Cerebellar cortex (tissue), 1 donor: Measurements from ENCODE around the gene AKT2.
"Not testable (repeated sequence)": the region's sequence is repeated elsewhere in the genome, so short reads cannot be mapped to it uniquely, and the experiment has no call there.

Experiments
- DNase-seq: peaks from one replicate; pipeline ENCODE4 v3.0.0-alpha.2; 2015; ENCODE audit warnings: low spot score

The AKT2 gene

DNA sequence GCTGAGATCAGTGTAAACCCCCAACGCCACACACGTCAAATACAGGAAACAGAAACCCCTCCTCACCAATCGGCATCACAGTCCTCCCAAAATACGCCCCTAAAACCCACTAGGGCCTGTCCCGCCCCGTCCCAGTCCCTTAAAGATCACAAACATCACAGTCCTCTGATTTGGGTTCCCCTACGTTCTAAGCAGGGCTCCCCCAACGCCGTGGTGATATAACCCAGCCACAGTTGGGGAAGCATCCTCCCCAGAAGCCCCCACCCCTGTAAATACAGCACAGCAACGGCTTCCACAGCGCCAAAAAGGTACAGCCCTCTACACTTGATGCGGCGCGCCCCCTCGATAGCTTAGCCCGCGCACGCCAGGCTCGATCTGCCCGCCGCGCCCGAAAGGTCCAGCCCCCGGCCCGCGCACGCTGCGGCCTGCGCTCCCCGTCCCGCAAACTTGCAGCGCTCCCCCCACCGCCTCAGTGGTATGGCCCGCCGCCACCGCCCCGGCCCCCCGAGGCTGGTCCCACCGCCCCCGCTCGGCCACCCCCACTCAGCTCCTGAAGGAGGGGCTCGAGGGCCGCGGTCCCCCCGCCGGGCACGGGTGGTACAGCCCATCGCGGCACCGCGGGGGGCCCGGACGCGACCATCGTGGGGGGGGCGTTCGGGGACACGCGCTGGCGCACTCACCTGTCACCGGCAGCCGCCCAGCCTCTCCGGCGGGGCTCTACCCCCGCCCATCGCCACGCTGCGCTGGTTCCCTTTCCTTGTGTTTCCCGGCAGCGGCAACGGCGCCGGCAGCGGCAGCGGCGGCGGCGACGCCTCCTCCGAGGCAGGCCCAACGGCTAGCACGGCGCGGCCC lies at the start of gene AKT2:
Gene AKT2, minus strand, starts transcription at position 845 of the 852 bp plus-strand sequence. CDS start 20,078 bp downstream, outside the sequence.
- DNase-seq = no peak

DNA sequence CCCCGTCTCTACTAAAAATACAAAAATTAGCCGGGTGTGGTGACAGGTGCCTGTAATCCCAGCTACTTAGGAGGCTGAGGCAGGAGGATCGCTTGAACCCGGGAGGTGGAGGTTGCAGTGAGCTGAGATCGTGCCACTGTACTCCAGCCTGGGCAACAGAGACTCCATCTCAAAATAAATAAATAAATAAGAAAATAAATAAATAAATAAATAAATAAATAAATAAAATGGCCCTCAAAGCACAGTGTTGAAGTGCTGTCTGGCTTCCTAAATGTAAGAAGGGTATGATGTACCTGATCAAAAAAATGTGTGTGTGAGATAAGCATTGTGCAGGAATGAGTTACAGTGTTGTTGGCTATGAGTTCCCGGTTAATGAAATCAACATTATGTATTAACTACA lies 47.9 kb upstream of the AKT2 start:
- DNase-seq = not testable (repeated sequence)

DNA sequence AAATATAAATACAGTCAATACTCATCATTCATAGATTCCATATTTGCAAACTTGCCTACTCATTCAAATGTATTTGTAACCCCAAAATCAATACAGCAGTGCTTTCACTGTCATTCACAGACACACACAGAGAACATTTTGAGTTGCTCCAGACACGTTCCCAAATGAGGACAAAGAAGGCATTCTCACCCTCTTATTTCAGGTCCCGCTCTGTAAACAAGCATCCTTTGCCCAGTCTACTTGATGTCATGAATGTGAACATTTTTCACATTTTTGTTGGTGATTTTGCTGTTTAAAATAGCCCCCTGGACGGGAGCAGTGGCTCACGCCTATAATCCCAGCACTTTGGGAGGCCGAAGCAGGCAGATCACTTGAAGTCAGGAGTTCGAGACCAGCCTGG lies 47.5 kb upstream of the AKT2 start:
- DNase-seq = no peak

DNA sequence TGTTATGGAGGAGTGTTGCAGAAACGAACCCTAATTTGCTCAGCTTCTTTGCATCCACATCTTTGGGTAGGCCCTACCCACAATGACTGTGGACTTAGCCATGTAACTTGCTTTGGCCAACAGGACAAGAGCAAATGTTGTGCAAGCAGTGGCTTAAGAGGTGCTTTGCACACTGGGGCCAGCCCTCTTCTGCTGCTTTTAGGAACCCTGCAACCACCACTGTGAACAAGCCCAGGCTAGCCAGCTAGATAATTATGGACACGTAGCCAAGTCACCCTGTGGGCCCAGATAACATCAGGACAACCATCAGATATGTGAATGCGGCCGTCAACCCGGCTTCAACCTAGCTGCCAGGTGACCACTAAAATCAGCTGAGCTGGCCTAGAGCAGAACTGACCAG lies 45.9 kb upstream of the AKT2 start:
- no peak for DNase-seq

DNA sequence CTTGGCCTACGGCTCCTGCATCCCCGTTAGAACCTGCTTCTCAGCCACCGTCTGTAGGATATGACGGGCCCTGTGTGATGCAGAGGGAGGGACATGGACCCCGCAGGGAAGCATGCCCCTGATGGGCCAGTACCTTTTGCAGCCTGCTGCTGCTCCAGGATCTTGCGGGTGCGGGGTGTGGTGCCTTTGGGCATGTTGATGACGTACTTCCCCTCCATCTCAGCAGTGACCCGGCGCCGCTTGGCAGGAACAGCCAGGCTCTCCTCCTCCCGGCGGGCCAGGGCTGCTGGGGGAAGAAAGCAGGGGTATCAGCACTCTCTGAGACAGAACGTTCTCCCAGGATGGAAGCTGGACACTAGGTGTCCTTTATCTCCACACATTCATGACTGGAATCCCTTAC lies 41.1 kb upstream of the AKT2 start:
- no peak for DNase-seq

DNA sequence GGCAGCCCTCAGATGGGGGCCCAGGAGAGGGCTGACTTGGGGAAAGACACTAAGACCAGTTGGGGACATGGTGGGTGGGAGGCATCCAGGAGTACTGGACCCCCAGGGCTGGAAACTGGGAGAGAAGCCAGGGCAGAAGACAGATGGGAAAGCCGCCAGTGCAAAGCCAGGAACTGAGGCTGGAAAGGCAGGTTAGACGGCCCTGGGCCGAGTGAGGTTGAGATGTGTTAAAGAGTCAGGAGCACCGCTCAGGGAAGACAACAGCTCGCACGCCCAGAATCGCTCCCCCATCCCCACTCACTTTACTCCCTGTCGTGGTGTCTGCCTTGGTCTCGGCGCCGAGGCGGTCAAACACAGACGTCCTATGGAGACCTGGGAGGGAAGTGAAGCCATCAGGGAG lies 38.6 kb upstream of the AKT2 start:
- no peak for DNase-seq

DNA sequence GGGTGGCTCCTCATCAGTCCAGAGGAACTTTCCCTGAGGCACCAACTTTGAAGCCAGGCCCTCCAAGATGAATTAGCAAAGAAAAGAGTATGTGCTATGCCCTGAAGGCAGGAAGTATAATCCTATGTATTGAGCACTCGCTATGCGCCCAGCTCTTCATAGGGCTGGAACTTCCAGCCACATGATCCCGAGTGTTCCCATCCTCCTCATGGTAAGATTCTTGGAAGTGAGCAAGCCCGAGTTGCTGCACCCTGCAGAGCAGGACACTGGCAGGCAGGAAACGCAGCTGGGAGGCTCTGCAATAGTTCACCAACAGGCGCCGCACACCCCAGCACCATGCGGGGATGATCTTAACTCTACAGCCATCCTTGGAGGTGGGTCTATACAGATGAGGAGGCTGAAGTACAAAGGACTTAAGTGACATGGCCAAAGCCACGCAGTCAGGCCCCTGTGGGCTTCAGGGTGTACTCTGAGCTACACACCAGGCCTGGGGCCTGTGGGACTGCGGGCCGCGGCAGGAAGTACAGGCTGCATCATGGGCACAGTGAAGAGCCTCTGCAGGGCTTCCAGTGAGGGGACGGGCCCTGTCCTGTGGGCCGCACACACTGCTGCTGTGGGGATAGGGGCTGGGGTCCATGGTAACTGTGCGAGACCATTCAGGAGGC lies 37.9 kb upstream of the AKT2 start:
- DNase-seq = no peak

DNA sequence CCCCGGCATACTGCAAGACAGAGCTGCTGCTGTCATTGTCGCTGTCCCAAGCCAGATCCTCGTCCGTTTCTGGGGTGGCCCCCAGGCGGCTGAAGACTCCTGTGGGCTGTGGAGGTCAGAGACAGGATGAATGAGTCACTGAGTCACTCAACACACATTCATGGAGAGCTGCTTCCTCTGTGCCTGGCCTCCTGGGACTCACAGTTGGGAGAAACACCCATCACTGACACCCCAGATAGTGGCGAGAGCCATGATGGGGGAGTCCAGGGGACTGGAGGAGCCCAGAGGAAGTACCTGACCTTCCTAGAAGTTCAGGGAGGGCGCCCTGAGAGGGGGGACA lies 37.1 kb upstream of the AKT2 start:
- DNase-seq = no peak

DNA sequence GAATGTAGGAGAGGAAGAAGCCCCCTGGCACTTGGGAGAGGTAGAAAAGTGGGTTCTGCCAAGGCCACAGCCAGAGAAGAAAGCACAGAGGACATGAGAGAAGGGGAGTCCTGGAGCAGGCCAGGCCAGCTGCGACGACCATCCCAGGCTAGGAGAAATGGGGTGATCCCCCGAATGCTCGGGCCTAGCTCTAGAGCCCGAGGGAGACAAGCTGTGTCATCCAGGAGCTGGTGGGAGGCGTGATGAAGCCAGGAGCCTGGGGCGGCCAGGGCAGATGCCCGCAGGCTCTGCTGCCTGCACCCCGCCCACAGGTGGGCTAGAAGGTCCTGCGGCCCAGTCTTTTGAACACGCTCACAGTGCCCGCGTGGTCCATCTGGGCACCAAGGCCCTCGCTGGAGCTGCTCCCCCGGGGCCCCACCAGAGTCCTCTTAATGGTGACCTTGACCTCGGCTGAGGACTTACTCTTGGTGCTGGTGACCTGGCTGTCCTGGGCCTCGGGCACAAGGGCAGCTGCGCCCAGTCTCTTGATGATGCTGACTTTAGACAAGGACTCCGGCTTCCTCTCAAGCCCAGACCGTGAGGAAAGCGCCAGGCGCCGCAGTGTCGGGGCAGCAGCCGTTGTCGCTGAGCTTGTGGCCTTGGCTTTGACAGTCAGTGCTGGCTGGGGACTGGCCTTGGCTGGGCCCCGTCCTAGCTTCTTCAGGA lies 36.6 kb upstream of the AKT2 start:
- no peak for DNase-seq

DNA sequence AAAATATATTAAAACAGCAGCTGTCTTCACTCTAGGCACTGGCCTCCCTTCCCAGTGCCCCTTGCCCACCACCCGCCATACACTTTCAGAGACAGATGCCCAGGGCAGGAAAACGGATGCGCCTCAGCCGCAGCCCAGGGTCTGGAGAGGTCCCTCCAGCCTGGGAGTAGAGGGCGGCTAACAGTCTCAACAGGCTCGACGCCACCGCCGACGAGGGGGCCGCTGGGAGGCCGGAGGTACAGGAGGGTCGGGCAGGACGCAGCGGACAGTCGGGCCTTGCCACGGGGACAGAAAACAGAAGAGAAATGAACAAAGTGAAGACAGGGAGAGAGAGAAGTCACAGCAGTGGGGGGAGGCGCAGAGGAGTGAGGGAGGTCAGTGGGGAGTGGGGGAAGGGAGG lies 35.9 kb upstream of the AKT2 start:
- no peak for DNase-seq

DNA sequence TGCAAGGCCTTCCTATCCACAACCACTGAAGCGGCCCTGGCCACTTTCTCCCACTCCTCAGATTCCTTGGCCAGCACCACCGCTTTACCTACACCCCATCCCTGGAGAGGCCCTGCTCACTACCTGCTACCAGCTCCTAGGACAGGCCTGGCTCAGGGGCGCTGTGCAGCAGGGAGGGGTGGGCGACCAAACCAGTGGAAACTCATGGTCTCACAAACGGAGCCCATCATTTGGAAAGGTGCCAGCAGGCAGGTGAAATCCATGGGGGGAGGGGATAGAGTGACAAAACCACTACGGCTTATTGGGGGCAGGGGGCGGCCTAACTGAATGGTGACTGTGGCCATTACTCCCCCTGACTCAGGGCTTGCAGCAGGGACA lies 35.4 kb upstream of the AKT2 start:
- no peak for DNase-seq

DNA sequence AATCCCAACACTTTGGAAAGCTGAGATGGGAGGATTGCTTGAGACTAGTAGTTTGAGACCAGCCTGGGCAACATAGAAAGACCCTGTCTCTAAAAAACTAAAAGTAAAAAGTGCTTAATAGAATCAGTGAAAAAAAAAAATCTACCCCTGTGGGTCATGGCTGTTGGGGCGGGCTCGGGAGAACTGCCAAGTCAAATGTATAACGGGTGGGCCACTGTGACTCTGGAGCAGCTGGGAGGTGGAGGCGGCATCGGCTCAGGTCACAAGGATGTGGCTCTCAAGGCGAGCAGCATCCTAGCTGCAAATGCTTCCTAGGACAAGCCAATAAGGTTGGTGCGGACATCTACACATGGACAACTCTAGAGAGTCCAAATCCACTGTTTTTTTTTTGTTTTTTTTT lies 32.2 kb upstream of the AKT2 start:
- DNase-seq = no peak

DNA sequence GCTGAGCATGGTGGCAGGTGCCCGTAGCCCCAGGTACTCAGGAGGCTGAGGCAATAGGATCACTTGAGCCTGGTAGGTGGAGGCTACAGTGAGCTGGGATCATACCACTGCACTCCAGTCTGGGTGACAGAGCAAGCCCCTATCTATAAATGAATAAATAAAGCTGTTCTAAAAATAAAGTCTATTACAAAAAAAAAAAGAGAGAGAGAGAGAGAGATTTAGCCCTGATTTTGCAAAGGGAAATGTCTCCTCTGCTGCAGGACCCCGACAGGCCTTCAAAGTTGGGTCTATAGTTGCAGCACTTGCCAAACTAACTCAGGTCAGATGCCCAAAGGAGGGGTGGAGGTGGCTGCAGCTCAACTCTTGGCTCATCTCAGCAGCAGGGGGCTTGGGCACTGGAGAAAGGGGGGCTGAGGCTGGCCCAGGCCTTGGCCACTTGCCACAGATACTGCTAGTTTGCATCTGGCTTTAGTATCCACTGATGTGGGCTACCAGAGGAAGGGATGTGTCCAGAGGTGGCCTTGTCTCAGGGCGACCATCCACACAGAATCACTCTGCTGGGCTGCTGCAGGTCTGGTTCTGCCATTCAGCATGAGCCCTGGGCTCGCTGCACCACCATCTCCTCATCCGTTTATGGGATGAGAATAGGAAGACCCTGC lies 30.8 kb upstream of the AKT2 start:
- DNase-seq = no peak

DNA sequence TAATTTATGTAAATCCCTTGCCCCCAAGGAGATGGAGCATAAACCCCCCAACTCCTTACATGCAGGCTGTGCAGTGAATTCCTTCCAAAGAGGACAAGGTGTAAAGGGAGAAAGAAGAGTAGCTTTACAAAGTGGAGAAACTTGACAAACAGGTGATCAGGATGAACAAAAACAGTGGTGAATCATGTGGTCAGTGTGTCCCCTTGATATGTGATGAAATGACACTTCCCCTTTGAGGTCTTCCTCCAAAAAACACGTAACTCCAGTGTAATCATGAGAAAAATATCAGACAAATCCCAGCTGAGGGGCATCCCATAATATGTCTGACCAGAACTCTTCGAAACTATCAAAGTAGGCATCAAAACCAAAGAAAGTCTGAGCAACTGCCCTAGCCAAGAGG lies 29.5 kb upstream of the AKT2 start:
- DNase-seq = no peak

DNA sequence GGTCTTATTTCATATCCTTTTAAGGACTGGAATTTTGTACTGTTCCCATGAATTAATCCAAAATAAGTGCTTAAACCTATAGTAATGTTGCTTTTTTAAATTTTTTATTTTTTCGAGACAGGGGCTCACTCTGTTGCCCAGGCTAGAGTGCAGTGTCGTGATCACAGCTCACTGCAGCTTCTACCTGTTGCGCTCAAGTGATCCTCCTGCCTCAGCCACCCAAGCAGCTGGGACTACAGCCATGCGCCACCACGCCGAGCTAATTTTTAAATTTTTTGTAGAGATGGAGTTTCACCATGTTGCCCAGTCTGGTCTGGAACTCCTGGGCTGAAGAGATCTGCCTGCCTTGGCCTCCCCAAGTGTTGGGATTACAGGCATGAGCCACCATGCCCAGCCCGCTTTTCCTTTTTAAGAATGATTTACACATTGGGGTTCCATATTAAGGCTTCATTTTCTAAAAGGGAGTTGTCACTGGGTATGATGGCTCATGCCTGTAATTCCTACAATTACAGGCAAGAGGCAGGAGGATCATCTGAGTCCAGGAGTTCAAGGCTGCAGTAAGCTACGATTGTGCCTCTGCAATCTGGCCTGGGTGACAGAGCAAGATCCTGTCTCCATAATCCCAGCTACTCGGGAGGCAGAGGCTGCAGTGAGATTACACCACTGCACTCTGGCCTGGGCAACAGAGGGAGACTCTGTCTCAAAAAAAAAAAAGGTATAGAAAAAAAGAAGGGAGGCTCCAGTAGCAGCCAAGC lies 28.3 kb upstream of the AKT2 start:
- no peak for DNase-seq

DNA sequence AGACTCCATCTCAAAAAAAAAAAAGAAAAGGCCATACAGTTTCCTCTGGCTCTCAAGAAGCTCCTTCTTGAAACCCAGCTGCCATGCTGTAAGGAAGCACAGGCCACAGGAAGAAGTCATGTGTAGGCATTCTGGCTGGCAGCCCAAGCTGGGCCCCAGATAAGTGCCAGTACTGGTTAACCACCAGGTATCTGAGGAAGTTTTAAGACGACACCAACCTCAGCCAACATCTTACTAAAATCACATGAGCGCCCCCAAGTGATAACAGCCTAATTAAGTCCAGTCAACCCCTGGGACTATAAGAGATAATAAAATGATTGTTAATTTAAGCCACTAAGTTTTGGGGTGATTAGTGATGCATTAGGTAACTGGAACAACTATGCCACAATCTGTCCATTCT lies 27.4 kb upstream of the AKT2 start:
- DNase-seq = no peak

DNA sequence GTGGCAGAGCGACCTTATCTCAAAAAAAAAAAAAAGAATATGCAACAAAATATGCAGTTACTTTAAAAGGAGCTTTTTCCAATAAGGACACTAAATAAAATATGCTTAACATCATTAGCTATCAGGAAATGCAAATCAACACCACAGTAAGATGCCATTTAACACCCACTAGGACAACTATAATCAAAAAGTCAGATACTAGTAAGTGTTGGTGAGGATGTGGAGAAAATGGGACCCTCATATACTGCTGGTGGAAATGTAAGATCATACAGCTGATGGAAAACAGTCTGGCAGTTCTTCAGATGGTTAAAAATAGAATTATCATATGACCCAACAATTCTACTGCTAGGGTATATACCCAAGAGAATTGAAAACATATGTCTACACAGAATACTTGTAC lies 24.5 kb upstream of the AKT2 start:
- no peak for DNase-seq

DNA sequence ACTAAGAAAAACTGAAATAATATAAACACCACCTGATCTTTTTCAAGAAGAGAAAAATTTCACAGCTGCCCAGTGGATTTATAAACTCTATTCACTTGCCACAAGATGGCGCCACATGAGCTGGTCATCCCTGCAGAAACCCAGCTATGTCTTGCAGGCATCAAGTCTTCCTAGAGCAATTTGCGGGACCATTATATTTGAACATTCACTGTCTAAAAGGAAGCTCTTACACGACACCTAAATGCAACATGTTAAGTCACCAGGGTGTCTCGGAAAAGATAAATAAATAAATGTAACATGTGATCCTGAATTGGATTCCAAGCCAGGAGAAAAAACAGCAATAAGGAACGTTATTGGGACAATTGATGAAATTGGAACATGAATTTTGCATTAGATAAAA lies 20.3 kb upstream of the AKT2 start:
- DNase-seq = peak; percentile 91

DNA sequence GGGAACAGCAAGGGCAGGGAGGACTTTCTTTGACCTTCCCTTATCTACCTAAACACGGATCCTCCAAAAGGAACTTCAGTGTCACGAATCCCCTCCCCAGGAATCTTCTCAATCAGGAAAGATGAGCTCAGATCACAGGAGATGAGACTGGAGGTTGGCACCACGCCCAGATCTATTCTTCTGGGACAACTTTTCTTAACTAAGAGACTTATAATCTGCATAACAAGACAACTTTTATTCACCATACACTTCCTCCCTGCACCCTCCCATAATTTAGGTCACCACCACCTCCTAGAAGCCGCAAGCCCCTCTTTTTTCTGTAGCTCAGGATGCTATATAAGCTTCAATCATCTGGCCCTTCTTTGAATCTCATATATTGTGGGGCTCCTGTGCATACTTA lies 19.2 kb upstream of the AKT2 start:
- DNase-seq = no peak

DNA sequence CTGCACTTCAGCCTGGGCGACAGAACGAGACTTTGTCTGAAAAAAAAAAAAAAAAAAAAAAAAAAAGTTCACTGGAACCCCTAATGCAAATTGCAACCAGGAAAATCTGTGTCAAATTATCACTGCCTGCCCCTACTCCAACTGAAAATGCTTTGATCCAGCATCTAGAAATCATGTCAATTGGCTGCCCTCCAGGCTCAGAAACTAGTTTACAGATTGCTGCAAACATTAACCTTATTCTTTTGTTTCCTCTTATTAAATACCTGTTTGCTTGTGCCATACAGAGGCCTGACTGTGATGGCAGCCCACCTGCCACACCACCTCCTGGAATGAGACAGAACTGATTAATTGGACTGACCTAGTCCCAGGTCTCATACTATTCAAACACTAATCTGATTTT lies 18.6 kb upstream of the AKT2 start:
- no peak for DNase-seq

DNA sequence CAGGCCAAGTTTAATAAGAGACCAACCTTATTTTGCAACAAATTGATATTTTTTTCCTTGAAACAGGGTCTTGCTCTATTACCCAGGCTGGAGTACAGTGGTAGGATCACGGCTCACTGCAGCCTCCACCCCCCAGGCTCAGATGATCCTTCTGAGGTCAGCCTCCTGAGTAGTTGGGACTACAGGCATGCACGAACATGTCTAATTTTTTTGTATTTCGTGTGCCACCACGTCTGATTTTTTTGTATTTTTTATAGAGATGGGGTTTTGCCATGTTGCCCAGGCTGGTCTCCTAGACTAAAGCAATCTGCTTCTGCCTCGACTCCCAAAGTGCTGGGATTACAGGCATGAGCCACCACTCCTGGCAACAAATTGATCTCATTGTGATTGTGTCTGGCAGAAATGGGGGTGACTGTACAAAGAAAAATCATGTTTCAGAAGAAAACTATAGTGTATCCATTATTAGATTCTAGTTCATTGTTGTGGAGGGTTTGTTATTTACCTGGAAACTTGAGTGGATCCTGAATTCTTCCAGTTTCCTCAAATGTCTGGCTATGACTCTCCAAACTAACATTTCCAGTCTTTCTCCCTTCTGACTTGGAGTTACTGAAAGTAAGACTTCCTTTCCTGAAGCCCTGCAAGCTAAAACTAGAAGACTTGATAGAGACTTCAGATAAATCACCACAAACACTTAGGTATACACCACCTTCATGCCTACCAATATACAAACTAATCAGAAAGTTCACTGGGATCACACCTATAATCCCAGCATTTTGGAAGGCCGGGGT lies 17.3 kb upstream of the AKT2 start:
- DNase-seq = no peak
